Activated CD8-positive, alpha-beta memory T cell treated with anti-CD3 and anti-CD28 coated beads for 1 hour (primary cell): Measurements from ENCODE around the gene PTPN1.

Source experiments
- DNase-seq, 2 donors: peaks; one replicate each; pipeline ENCODE4 v3.0.0-alpha.2; 2020; ENCODE audit warnings: low read depth in 1 of 2; ENCODE audit errors: extremely low read depth in 1 of 2

PTPN1 gene

DNA sequence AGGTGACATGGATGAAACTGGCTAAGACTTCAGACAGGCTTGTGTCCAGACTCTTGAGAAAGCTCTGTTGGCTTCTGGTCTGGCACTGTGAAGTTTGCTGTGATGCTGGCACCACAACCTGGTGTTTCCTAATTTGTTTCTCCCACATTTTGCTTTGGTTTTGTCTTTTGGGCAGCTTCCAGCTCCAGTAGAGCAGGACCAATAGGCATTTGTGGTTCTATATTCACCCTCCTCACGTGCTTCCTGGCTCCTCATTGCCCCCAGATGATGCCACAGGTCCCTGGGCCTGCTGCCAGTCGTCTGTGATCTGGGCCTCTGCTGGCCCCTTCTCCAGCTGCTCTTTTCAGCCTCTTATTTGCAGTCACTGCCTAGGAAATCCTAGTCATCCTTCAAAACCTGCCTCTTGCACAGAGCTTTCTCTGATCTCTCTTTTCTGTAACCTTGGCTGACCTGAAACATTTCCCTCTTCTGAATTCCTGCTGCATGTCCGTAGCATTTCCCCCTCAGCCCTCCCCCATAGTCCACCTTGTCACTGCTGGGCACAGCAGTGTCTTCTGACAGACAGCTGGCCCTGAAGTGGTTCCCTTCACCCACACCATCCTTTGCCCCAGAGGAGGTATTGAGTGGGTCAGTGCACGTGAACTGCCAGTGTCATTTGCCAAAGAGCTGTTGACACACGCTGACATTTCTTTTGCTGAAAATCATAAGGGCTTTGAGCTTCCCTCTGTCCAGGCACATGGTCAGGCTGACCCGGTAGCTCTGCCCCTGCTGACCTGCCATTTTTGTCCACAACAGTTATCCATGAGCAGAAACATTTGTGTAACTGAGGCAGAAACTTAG is 63.0 kb downstream of the PTPN1 start:
- DNase-seq, result no peak

DNA sequence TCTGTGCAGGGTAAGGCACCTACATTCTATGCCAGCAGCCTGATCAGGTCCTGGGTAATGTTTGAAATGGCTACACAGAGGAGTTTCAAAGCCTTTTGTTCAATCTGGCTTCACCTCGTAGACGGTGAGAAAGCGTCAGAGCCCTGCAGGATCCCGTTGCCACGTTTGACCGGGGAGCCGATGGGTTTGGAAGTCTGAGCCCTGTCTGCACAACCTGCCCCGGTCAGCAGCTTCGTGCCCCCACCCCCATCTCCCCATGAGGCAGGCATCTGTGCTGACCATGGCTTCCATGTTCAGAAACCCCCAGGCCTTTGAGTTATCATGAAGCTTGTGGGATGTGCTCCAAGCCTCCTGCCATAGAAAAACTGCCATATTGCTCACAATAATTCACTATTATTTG is 63.9 kb downstream of the PTPN1 start:
- DNase-seq, result no peak

DNA sequence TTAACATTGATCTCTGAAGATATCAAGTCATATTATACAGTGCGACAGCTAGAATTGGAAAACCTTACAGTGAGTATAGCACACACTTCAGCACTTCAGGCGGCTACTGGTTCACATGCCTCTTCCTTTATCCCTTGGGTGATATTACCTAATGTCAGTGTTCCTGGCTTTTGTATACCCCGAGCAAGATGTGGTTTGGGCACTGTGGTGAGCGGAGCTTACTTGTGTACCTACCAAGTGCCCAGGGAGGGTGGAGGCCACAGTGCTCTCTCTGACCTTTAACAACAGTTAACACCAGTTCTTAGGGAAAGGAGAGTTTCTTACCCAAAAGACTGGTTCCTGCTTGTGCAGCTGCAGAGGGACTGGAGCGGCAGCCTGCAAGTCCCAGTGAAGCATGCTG is 64.4 kb downstream of the PTPN1 start:
- no peak for DNase-seq

- DNase-seq, result peak in 1 of 2 donors; percentile 54
These were observed 65.9 kb downstream of the PTPN1 start for GRCh38 chr20:50575865-50576720.

DNA sequence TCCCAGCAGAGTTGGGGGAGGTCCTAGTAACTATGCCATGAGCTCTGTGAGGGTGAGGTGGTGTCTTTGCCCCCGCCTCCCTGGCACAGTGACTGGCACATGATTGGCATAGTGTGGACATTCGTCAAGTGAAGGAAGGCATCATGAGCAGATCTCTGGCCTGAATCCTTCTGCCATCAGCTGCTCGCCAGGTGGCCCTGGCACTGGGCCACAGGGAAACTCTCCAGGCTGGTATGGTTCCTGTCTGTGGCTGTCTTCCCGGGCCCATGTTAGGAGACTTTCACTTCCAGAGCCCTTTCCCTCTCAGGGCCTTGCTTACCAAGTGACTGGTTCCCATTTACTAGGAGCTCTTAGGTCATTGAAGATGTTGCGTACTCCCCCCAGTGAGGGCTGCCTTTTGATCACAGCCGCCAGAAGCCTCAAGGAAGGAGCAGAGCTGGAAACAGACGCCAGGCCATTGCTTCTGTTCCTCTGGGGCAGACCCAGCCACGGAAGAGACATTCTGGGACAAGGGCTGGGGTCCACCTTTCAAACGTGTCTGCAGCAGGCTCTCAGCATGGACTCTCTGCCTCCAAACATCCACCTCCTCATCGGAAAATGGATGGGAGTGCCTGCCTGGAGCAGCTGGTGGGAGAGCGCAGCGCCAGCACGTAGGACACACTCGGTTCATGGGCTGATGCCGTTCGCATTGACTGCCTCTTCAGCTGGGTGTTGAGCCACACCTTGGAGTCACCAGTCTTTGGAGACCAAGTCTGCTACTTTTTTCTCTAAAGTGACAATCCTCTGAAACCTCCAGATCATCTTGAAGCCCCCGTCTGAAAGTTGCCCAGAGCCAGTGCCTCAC is 67.2 kb downstream of the PTPN1 start:
- no peak for DNase-seq

DNA sequence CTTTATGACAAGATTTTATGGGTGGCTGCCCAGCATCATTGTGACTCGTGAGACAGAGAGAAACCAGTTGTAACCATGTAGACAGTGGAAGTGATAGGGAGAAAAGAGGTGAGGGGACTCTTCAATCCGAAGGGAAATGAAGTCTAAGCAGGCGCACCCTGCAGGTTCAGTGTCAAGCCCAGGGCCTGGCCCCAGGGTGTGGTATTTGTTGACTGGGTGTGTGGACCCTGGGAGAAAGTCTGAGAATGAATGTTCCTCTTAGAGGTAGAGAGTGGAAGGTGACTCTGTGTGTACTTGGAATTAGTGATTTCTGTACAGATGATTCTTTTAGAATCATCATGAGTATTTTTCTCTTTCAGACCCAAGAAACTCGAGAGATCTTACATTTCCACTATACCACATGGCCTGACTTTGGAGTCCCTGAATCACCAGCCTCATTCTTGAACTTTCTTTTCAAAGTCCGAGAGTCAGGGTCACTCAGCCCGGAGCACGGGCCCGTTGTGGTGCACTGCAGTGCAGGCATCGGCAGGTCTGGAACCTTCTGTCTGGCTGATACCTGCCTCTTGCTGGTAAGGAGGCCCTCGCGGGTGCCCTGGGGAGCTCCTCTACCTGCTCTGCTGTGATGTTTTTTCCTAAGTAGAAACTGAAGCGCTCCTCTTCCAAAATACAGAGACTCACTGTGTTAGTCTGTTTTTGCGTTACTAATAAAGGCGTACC is 68.0 kb downstream of the PTPN1 start:
- no peak for DNase-seq

DNA sequence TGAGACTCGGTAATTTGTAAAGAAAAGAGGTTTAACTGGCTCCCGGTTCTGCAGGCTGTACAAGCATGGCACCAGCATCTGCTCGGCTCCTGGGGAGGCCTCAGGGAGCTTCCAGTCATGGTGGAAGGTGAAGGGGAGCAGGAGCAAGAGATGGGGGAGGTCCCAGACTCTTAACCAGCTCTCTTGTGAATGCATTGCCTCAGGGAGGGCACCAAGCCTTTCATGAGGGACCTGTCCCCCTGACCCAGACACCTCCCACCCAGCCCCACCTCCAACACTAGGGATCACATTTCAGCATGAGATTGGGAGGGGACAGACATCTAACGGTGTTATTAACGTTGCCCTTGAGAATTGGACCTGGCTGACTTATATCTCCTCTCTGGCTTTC is 68.6 kb downstream of the PTPN1 start:
- no peak for DNase-seq

- DNase-seq, result no peak
These were observed 69.3 kb downstream of the PTPN1 start for GRCh38 chr20:50579511-50579910.

DNA sequence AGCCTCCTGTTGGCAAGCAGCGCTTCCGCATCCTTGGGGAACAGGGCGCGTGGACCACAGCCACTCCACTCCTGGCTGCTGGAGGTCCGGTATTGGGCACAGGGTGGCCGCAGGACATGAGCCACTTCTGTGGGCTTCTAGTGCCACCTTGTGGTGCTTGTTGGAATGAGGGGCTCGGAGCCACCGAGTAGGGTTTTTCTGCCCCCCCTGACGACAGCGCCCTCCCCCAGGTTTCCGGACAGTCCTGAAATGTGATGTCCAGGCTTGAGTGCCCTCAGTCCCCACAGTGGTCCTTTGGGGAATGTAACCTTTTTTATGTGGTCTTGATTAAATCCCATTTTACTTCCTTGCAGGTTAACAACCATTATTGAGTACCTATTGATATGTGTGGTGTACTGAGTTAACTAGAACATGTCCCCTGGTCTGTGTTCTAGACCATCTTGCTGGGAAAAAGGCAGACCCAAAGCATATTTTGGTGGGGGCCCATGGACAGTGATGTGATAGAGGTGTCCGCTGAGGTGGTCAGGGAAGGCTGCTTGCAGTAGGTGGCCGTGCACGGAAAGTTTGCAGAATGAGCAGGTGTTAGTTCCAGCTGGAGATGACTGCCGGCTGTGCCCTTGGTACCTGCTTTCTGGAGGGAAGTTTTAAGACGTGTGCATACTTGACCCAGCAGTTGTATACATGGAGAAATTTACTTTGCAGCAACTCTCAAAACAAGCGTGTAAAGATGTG is 70.0 kb downstream of the PTPN1 start:
- peak in 1 of 2 donors; percentile 34 for DNase-seq

- no peak for DNase-seq
These were observed 70.8 kb downstream of the PTPN1 start for GRCh38 chr20:50580842-50581544.

- no peak for DNase-seq
These were observed 71.9 kb downstream of the PTPN1 start for GRCh38 chr20:50582092-50582491.

DNA sequence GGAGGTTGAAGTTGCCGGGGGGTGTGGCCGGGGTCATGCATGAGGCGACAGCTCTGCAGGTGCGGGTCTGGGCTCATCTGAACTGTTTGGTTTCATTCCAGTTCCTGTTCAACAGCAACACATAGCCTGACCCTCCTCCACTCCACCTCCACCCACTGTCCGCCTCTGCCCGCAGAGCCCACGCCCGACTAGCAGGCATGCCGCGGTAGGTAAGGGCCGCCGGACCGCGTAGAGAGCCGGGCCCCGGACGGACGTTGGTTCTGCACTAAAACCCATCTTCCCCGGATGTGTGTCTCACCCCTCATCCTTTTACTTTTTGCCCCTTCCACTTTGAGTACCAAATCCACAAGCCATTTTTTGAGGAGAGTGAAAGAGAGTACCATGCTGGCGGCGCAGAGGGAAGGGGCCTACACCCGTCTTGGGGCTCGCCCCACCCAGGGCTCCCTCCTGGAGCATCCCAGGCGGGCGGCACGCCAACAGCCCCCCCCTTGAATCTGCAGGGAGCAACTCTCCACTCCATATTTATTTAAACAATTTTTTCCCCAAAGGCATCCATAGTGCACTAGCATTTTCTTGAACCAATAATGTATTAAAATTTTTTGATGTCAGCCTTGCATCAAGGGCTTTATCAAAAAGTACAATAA is 72.5 kb downstream of the PTPN1 start:
- no peak for DNase-seq

DNA sequence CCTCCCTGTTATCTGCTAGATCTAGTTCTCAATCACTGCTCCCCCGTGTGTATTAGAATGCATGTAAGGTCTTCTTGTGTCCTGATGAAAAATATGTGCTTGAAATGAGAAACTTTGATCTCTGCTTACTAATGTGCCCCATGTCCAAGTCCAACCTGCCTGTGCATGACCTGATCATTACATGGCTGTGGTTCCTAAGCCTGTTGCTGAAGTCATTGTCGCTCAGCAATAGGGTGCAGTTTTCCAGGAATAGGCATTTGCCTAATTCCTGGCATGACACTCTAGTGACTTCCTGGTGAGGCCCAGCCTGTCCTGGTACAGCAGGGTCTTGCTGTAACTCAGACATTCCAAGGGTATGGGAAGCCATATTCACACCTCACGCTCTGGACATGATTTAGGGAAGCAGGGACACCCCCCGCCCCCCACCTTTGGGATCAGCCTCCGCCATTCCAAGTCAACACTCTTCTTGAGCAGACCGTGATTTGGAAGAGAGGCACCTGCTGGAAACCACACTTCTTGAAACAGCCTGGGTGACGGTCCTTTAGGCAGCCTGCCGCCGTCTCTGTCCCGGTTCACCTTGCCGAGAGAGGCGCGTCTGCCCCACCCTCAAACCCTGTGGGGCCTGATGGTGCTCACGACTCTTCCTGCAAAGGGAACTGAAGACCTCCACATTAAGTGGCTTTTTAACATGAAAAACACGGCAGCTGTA is 73.4 kb downstream of the PTPN1 start:
- no peak for DNase-seq

DNA sequence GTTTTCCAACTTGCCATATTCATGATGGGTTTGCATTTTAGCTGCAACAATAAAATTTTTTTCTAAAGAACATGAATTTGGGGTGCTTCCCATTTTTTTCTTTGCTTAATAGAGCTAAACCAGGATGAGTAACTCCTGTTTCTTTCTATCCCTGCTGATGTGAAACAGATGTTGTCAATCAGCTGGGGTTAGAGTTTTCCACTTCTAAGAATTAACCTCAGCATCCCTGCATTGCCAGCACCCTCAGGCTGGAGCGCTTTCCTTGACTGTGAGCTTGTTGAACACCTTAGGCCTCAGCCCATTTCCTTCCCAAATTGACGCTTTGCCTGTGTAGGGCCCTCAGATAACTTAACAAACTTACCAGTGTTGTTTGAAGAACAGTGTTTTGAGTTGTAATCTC is 74.5 kb downstream of the PTPN1 start:
- no peak for DNase-seq

DNA sequence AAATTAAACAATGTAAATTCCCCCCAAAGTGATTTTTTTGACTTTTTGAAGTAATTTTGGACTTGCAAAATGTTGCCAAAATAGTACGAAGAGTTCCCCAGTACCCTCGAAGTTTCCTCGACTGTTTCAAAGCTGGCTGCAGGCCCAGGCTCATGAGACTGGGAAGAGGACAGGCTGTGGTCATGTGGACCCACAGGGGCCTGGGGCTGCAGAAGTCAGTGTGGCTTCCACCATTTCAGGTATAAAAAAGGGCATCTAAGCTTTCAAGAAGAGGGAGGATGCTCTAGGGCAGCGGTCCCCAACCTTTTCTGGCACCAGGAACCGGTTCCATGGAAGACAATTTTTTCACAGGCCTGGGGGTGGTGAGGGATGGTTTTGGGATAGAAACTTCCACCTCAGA is 75.0 kb downstream of the PTPN1 start:
- no peak for DNase-seq

GRCh38 chr20:50585678-50586077 is 75.5 kb downstream of the PTPN1 start:
- no peak for DNase-seq

DNA sequence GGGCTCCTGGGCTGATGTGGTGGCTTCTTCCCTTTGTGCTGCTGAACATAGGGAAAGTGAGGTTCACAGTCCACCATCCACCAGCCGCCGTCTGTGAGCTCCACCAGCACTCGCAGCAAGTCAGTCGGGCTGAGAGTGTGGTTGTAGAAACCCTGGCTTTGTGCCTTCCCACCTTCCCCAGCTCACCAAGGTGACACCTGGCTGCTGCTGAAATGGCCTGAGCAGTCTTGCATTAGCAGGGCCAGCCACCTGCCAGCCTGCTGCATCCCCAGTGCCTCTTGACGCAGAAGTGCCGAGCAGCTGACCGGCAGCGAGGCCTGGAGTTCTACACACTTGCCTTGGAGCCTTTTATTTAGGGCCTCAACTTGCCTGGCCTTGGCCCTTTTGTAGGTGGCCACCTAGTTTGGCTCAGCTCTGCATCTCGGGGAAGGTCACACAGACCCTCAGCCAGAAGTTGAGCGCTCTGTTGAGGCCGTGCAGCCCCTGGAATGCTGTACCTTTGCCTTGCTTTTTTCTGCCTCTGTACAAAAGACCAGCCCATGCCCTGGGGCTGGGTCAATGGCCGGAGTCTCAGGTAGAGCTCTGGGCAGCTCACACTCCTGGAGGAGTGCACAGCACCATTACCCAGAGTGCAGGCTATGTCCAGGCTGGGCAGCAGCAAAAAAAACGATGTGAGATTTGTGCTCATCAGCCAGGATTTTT is 76.5 kb downstream of the PTPN1 start:
- no peak for DNase-seq
